Osteoblast (primary cell): ENCODE data around the gene SAP25. TPM values are rescaled to one million over a fixed set of nuclear protein-coding genes. Genes with fewer than 3 reads are reported as not detected.
"Not testable (repeated sequence)": the region's sequence is repeated elsewhere in the genome, so short reads cannot be mapped to it uniquely, and the experiment has no call there.

ENCODE experiments used
- DNase-seq: peaks from one replicate; pipeline ENCODE4 v3.0.0; 2011; ENCODE audit warnings: low spot score, mixed read lengths; ENCODE audit not compliant: insufficient read length; ENCODE audit errors: missing footprints
- H2AFZ ChIP-seq: 2 replicates; pipeline ENCODE4 v1.6.0; 2011; ENCODE audit warnings: mild to moderate bottlenecking, low read length
- H3K27ac ChIP-seq: 2 replicates; pipeline ENCODE4 v1.5.1; 2011; ENCODE audit warnings: mild to moderate bottlenecking, low read depth, low read length, moderate library complexity
- H3K27me3 ChIP-seq: 2 replicates; pipeline ENCODE4 v1.6.0; 2012; ENCODE audit warnings: mild to moderate bottlenecking, control low read depth, inconsistent platforms, low read length, moderate library complexity; ENCODE audit not compliant: insufficient read depth
- H3K36me3 ChIP-seq: 2 replicates; pipeline ENCODE4 v1.5.1; 2011; ENCODE audit warnings: mild to moderate bottlenecking, low read length, control low read depth, moderate library complexity; ENCODE audit not compliant: insufficient read depth
- H3K4me1 ChIP-seq: 2 replicates; pipeline ENCODE4 v1.5.1; 2011; ENCODE audit warnings: mild to moderate bottlenecking, low read length, control low read depth, moderate library complexity; ENCODE audit not compliant: insufficient read depth
- H3K4me2 ChIP-seq: 2 replicates; pipeline ENCODE4 v1.6.0; 2011; ENCODE audit warnings: mild to moderate bottlenecking, low read length; ENCODE audit not compliant: insufficient read depth
- H3K4me3 ChIP-seq: fragments of 200-600 bp; sonication (generic); 3 replicates; pipeline ENCODE4 v1.5.1; 2012; ENCODE audit warnings: mild to moderate bottlenecking, low read length, inconsistent platforms; ENCODE audit not compliant: insufficient read depth
- H3K79me2 ChIP-seq: 2 replicates; pipeline ENCODE4 v1.6.0; 2012; ENCODE audit warnings: mild to moderate bottlenecking, low read length, control low read depth, inconsistent platforms; ENCODE audit not compliant: insufficient read depth
- H3K9me3 ChIP-seq: 2 replicates; pipeline ENCODE4 v1.5.1; 2011; ENCODE audit warnings: low read depth, low read length, control low read depth
- H4K20me1 ChIP-seq: 2 replicates; pipeline ENCODE4 v1.6.0; 2012; ENCODE audit warnings: mild to moderate bottlenecking, low read length, control low read depth; ENCODE audit not compliant: insufficient read depth
- total RNA-seq: library from RNA; depleted of rRNA; stranded (reverse); fragments of >200 nt; gene quantifications from 2 replicates; pipeline ENCODE4 v1.2.3, GENCODE V29; 2012
- TF ChIP-seq, protein P1 (sequence below): IDR thresholded peaks from 2 replicates; pipeline ENCODE4 v1.5.1; 2011; ENCODE audit warnings: mild to moderate bottlenecking, low read depth, low read length, moderate library complexity; ENCODE audit errors: extremely low read depth

The SAP25 gene
- total RNA-seq, 1 donor, result not detected

DNA sequence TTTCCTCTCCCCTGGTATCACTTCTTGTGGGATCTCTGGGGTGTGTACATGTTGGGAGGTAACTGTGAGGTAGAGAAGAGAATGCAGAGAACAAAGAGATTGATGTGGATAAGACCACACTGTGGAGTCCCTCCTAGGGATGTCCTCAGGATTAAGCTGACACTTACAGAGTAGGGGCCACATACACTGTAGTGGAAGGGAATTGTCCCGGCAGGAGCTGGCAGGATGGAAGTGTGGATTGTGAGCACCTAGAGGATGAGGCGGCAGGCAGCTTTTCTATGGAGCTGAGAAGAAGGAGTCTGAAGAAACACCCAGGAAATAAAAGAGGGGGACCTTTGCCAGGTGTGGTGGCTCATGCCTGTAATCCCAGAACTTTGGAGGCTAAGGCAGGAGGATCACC lies 21.2 kb downstream of the SAP25 start:
- Histone ChIP-seq H3K27ac (no peak overlapping the region), H2AFZ (no peak overlapping the region), H3K27me3 (no peaks in the 10 kb centered on the region), H3K4me1 (peaks cover 23% of the 10 kb centered on the region), H3K9me3 (no peaks in the 10 kb centered on the region), H3K4me2 (no peak overlapping the region), H3K36me3 (peaks cover 13% of the 10 kb centered on the region), H3K4me3 (no peak overlapping the region), H4K20me1 (no peaks in the 10 kb centered on the region), H3K79me2 (peaks cover 8% of the 10 kb centered on the region)
- no peak for DNase-seq
- TF ChIP-seq, protein P1, sequence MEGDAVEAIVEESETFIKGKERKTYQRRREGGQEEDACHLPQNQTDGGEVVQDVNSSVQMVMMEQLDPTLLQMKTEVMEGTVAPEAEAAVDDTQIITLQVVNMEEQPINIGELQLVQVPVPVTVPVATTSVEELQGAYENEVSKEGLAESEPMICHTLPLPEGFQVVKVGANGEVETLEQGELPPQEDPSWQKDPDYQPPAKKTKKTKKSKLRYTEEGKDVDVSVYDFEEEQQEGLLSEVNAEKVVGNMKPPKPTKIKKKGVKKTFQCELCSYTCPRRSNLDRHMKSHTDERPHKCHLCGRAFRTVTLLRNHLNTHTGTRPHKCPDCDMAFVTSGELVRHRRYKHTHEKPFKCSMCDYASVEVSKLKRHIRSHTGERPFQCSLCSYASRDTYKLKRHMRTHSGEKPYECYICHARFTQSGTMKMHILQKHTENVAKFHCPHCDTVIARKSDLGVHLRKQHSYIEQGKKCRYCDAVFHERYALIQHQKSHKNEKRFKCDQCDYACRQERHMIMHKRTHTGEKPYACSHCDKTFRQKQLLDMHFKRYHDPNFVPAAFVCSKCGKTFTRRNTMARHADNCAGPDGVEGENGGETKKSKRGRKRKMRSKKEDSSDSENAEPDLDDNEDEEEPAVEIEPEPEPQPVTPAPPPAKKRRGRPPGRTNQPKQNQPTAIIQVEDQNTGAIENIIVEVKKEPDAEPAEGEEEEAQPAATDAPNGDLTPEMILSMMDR, result no peak

DNA sequence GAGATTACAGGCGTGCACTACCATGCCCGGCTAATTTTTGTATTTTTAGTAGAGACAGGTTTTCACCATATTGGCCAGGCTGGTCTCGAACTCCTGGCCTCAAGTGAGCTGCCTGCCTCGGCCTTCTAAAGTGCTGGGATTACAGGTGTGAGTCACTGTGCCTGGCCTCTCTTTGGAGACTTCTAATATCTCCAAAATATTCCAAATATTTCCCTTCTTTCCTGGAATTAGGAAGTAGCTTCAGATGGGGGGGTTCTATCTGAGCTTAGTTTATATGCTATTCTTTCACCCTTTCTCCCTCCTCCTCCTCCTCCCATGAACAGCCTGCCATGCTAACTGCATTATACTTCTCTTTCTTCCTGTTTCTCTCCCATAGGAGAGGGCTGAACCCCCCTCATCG lies 25.3 kb downstream of the SAP25 start:
- Histone ChIP-seq H3K79me2 (peaks cover 21% of the 10 kb centered on the region), H3K36me3 (peaks cover 12% of the 10 kb centered on the region), H3K4me1 (peaks cover 50% of the 10 kb centered on the region)
- peak; percentile 46 for DNase-seq
- not testable (repeated sequence) for H3K9me3 ChIP-seq, H3K4me3 ChIP-seq, H3K27ac ChIP-seq, H4K20me1 ChIP-seq, H2AFZ ChIP-seq, H3K27me3 ChIP-seq, H3K4me2 ChIP-seq

DNA sequence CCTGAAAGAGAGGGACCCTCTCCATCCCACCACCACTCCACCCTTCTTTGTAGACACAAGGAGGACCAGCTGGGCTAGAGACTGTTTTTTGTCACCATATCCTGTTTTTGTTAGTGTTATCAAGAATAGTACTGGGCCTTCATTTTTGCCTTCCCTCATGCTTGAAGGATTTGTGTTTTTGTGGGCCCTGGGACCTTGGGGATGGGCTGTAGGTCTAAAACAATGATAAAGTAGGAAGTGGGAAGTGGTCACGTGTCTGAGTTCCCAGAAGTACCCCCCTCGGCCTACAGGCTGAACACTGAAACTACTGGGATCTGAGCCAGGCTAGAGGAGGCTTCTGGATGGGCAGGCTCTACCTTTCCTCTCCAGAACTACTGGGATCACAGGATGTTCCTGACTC lies 25.8 kb downstream of the SAP25 start:
- Histone ChIP-seq H3K4me3 (no peak overlapping the region), H2AFZ (no peak overlapping the region), H3K36me3 (peaks cover 10% of the 10 kb centered on the region), H3K27ac (no peak overlapping the region), H3K4me2 (no peak overlapping the region), H3K79me2 (peaks cover 22% of the 10 kb centered on the region), H3K9me3 (no peaks in the 10 kb centered on the region), H3K27me3 (no peaks in the 10 kb centered on the region), H4K20me1 (no peaks in the 10 kb centered on the region), H3K4me1 (peaks cover 53% of the 10 kb centered on the region)
- DNase-seq, result no peak
- TF ChIP-seq, protein P1, result no peak

DNA sequence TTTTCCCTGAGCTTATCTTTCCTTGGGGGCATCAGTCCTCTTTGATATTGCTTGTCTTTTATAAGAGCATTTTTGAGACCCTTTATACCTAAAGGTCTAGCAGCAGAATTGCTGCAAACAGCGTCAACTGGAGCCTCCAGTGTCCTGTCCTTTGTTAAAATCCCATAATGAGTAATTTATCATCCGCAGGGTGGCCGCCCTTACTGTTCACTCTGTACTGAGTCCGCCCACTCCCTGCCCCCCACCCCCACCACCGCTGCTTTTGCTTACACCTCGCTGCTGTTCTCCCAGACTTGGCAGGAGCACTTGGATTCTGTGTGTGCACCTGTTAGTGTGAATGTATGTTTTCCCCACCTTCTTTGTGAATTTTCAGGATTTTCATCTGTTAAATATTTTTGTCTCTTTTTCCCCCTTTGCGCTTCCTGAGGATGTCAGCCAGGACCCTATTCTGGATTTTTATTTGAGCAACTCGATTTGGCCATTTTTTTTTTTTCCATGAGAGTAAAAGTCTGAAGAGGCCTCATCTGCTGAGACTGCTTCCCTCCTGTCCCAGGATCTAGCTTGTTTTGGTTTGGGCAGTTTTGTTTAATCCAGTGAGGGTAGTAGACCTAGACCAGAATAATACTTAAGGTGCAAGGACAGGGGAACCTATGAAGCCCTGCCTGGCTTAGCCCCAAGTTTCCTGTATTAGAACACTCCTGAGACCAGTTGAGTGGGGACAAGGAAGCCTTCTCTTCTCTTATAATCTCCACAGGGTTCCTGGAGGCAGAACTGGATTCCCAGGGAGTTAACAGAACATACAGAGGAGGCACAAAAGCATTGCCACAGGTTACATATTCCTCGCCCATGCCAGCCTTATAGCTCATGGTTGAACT lies 26.5 kb downstream of the SAP25 start:
- peaks cover 4% of the 10 kb centered on the region for H3K36me3 ChIP-seq
- H3K27me3 ChIP-seq, result no peaks in the 10 kb centered on the region
- H2AFZ ChIP-seq, result no peak overlapping the region
- peaks cover 28% of the 10 kb centered on the region for H3K79me2 ChIP-seq
- H3K4me2 ChIP-seq, result peak overlapping the region; percentile 80
- no peaks in the 10 kb centered on the region for H4K20me1 ChIP-seq
- H3K4me1 ChIP-seq, result peaks cover 53% of the 10 kb centered on the region
- DNase-seq, result no peak
- H3K9me3 ChIP-seq, result no peaks in the 10 kb centered on the region
- H3K4me3 ChIP-seq, result no peak overlapping the region
- TF ChIP-seq, protein P1, result no peak
- H3K27ac ChIP-seq, result peak overlapping the region; percentile 90
